Measurements from ENCODE around the gene SREBF2.
A peak's percentile ranks its signal among the peaks of the same experiment; 100 is the strongest.

The SREBF2 gene

GRCh38 chr22:41922328-41922727 is 89.4 kb downstream of the SREBF2 start:
- no peak for DNase-seq (ENCODE audit: low read depth in 2 of 2)

- DNase-seq (ENCODE audit: low read depth in 2 of 2) = no peak
Measured at GRCh38 chr22:41922940-41923594, 90.2 kb downstream of the SREBF2 start.

GRCh38 chr22:41923595-41924276 is 90.8 kb downstream of the SREBF2 start:
- DNase-seq (ENCODE audit: low read depth in 2 of 2) = no peak

- peak; percentile 51 to 70 for DNase-seq (ENCODE audit: low read depth in 2 of 2)
Measured at GRCh38 chr22:41925783-41926460, 93.0 kb downstream of the SREBF2 start.

GRCh38 chr22:41927813-41928212 is 94.9 kb downstream of the SREBF2 start:
- DNase-seq (ENCODE audit: low read depth in 2 of 2) = no peak

GRCh38 chr22:41928593-41929417 is 95.9 kb downstream of the SREBF2 start:
- no peak for DNase-seq (ENCODE audit: low read depth in 2 of 2)

GRCh38 chr22:41929418-41929810 is 96.5 kb downstream of the SREBF2 start:
- DNase-seq (ENCODE audit: low read depth in 2 of 2) = no peak

- DNase-seq (ENCODE audit: low read depth in 2 of 2) = no peak
Measured at GRCh38 chr22:41931701-41932269, 98.9 kb downstream of the SREBF2 start.

GRCh38 chr22:41932353-41932752 is 99.4 kb downstream of the SREBF2 start:
- no peak for DNase-seq (ENCODE audit: low read depth in 2 of 2)

- DNase-seq (ENCODE audit: low read depth in 2 of 2) = no peak
Measured at GRCh38 chr22:41933411-41934177, 100.7 kb downstream of the SREBF2 start.

- no peak for DNase-seq (ENCODE audit: low read depth in 2 of 2)
Measured at GRCh38 chr22:41934284-41935014, 101.5 kb downstream of the SREBF2 start.

- DNase-seq (ENCODE audit: low read depth in 2 of 2) = no peak
Measured at GRCh38 chr22:41935015-41935351, 102.1 kb downstream of the SREBF2 start.

- DNase-seq (ENCODE audit: low read depth in 2 of 2) = no peak
Measured at GRCh38 chr22:41935509-41935908, 102.6 kb downstream of the SREBF2 start.

- no peak for DNase-seq (ENCODE audit: low read depth in 2 of 2)
Measured at GRCh38 chr22:41936894-41937169, 103.9 kb downstream of the SREBF2 start.

GRCh38 chr22:41939981-41940831 is 107.3 kb downstream of the SREBF2 start:
- DNase-seq (ENCODE audit: low read depth in 2 of 2) = peak; percentile 89 to 95

GRCh38 chr22:41940832-41941765 is 108.2 kb downstream of the SREBF2 start:
- DNase-seq (ENCODE audit: low read depth in 2 of 2) = peak; percentile 74 to 76

GRCh38 chr22:41943661-41944209 is 110.8 kb downstream of the SREBF2 start:
- no peak for DNase-seq (ENCODE audit: low read depth in 2 of 2)
